GM18505 (cell line): ENCODE measurements around the gene PLP2.
A peak's percentile ranks its signal among the peaks of the same experiment; 100 is the strongest.

Experiments
- ATAC-seq: cut with Tn5 transposase; IDR thresholded peaks from one replicate; pipeline ENCODE4 v1.9.1; 2021; ENCODE audit not compliant: unreplicated experiment
- POLR2A ChIP-seq: IDR thresholded peaks from 4 replicates; pipeline ENCODE4 v1.6.1; 2011; ENCODE audit warnings: borderline replicate concordance; ENCODE audit not compliant: insufficient read depth, insufficient read length; ENCODE audit errors: extremely low read depth

The PLP2 gene

GRCh38 chrX:49155243-49155899 lies 16.3 kb upstream of the PLP2 start:
- TF ChIP-seq POLR2A: no peak
- ATAC-seq: no peak

- ATAC-seq: peak; percentile 86
- no peak for TF ChIP-seq POLR2A
These were observed 15.5 kb upstream of the PLP2 start for GRCh38 chrX:49155900-49156837.

- no peak for ATAC-seq
These were observed 14.5 kb upstream of the PLP2 start for GRCh38 chrX:49157194-49157593.

GRCh38 chrX:49160908-49161307 lies 10.8 kb upstream of the PLP2 start:
- no peak for ATAC-seq
- no peak for TF ChIP-seq POLR2A

More at GRCh38 chrX:49157194-49157593, 14.5 kb upstream of the PLP2 start:
- no peak for TF ChIP-seq POLR2A

- no peak for TF ChIP-seq POLR2A
- ATAC-seq: no peak
These were observed 10.1 kb upstream of the PLP2 start for GRCh38 chrX:49161632-49162031.

- TF ChIP-seq POLR2A: no peak
- no peak for ATAC-seq
These were observed 9.1 kb upstream of the PLP2 start, which contains the start of gene MAGIX for GRCh38 chrX:49162620-49163019. Gene MAGIX, plus strand, starts transcription at chrX:49162758. Its CDS starts 132 bp downstream, at chrX:49162890.

- peak; percentile 44 for TF ChIP-seq POLR2A
- peak; percentile 53 for ATAC-seq
These were observed 7.9 kb upstream of the PLP2 start for GRCh38 chrX:49163555-49164419.

- TF ChIP-seq POLR2A: no peak
- no peak for ATAC-seq
These were observed 6.9 kb upstream of the PLP2 start for GRCh38 chrX:49164589-49165360.

GRCh38 chrX:49165901-49166881 lies 5.5 kb upstream of the PLP2 start:
- ATAC-seq: no peak
- TF ChIP-seq POLR2A: no peak

- TF ChIP-seq POLR2A: no peak
- ATAC-seq: no peak
These were observed 4.6 kb upstream of the PLP2 start for GRCh38 chrX:49166914-49167739.

- no peak for ATAC-seq
- TF ChIP-seq POLR2A: no peak
These were observed 4.0 kb upstream of the PLP2 start for GRCh38 chrX:49167740-49168108.
